HG03575 (cell line): ENCODE data around the gene TLE1.

ENCODE experiments used
- ATAC-seq: cut with Tn5 transposase; IDR thresholded peaks from one replicate; pipeline ENCODE4 v1.9.1; 2021; ENCODE audit not compliant: unreplicated experiment, insufficient number of reproducible peaks, low FRiP score; ENCODE audit errors: extremely low read depth

TLE1 gene

GRCh38 chr9:81687521-81688261 is 1.7 kb downstream of the TLE1 start:
- ATAC-seq = no peak

- no peak for ATAC-seq
These were observed 2.5 kb downstream of the TLE1 start for GRCh38 chr9:81686614-81687520.

GRCh38 chr9:81685763-81686613 is 3.4 kb downstream of the TLE1 start:
- no peak for ATAC-seq

GRCh38 chr9:81684635-81685034 is 4.7 kb downstream of the TLE1 start:
- ATAC-seq = no peak

GRCh38 chr9:81683704-81684103 is 5.6 kb downstream of the TLE1 start:
- no peak for ATAC-seq

- no peak for ATAC-seq
These were observed 6.1 kb downstream of the TLE1 start for GRCh38 chr9:81683238-81683637.

GRCh38 chr9:81682797-81683196 is 6.5 kb downstream of the TLE1 start:
- no peak for ATAC-seq

- ATAC-seq = no peak
These were observed 7.2 kb downstream of the TLE1 start for GRCh38 chr9:81682177-81682576.

- ATAC-seq = no peak
These were observed 8.8 kb downstream of the TLE1 start for GRCh38 chr9:81680506-81680905.

GRCh38 chr9:81680006-81680405 is 9.3 kb downstream of the TLE1 start:
- no peak for ATAC-seq

- no peak for ATAC-seq
These were observed 11.3 kb downstream of the TLE1 start for GRCh38 chr9:81678088-81678487.

- ATAC-seq = no peak
These were observed 13.0 kb downstream of the TLE1 start for GRCh38 chr9:81676395-81676794.

GRCh38 chr9:81673310-81673709 is 16.0 kb downstream of the TLE1 start:
- no peak for ATAC-seq

- no peak for ATAC-seq
These were observed 17.5 kb downstream of the TLE1 start for GRCh38 chr9:81671880-81672280.

- ATAC-seq = no peak
These were observed 19.5 kb downstream of the TLE1 start for GRCh38 chr9:81669866-81670265.

GRCh38 chr9:81669041-81669651 is 20.2 kb downstream of the TLE1 start:
- ATAC-seq = no peak

GRCh38 chr9:81666123-81666522 is 23.2 kb downstream of the TLE1 start:
- no peak for ATAC-seq

- ATAC-seq = no peak
These were observed 23.9 kb downstream of the TLE1 start for GRCh38 chr9:81665322-81665871.
